Measurements from ENCODE around the gene MCTP2.

- TF ChIP-seq CTCF (conservative IDR thresholded peaks at IDR 0.05; ENCODE audit: low read depth, low read length) (no peak), EZH2 (IDR thresholded peaks at IDR 0.05; ENCODE audit: borderline replicate concordance, low read depth, low read length, poor library complexity, severe bottlenecking) (no peak)
These were observed 166.6 kb downstream of the MCTP2 start for GRCh38 chr15:94398001-94398400.
